ENCODE data around the gene ASB3.

ASB3 gene

DNA sequence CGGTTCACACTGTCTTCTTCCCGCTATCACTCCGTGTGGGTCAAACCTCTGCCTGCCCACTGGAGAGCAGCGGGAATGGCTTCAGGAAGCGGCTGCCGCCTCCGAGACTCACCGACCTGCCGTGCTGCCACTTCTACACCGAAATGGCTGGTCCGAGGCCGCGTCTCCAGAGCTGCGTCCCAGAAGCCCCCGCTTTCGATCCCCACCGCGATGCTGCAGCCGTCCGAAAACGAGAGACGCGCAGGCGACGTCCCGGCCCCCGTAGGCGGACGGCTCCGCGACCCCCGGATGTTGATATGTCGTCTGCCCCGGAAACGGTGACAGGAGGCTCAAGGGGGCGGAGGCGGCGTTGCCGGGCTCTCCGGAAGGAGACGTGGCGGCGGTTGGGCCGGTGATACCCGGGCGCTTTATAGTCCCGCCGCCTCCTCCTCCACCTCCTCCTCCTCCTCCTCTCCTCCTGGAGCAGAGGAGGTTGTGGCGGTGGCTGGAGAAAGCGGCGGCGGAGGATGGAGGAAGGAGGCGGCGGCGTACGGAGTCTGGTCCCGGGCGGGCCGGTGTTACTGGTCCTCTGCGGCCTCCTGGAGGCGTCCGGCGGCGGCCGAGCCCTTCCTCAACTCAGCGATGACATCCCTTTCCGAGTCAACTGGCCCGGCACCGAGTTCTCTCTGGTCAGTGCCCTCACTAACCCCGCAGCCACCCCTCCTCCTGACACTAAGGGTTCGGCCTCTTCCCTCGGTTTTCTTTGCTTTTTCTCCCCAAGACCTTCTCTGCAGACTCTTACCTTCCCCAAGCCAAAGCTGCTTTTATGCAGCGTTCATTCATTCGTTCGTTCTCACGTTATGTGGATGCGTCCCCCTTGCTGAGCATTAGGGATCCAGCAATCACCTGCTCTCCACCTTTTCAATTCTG, at the start of gene ASB3, which contains the start of gene ERLEC1 (continued):
- TF ChIP-seq REST (tag by site-specific recombination; IDR thresholded peaks at IDR 0.05) (0 out of 2 replicates have a peak, but pooled peaks have one; percentile 10), ZNF555 (tag by site-specific recombination; conservative IDR thresholded peaks at IDR 0.05) (no peak), ZNF416 (tag by site-specific recombination; IDR thresholded peaks at IDR 0.05) (no peak), ZNF423 (tag by site-specific recombination; IDR thresholded peaks at IDR 0.05) (no peak), EGR2 (tag by site-specific recombination; IDR thresholded peaks at IDR 0.05; ENCODE audit: low read depth) (peak; percentile 87), MZF1 (tag by site-specific recombination; IDR thresholded peaks at IDR 0.05; ENCODE audit: borderline replicate concordance) (peak; percentile 94), ZSCAN23 (tag by site-specific recombination; IDR thresholded peaks at IDR 0.05) (no peak), ZNF175 (tag by site-specific recombination; IDR thresholded peaks at IDR 0.05) (no peak), ZXDB (tag by site-specific recombination; IDR thresholded peaks at IDR 0.05) (peak; percentile 85), ZEB2 (tag by site-specific recombination; IDR thresholded peaks at IDR 0.05) (peak; percentile 89), ZNF501 (tag by site-specific recombination; IDR thresholded peaks at IDR 0.05) (no peak; the same call in none of the 2 replicates), SP7 (tag by site-specific recombination; IDR thresholded peaks at IDR 0.05) (peak; percentile 58), ZNF785 (tag by site-specific recombination; IDR thresholded peaks at IDR 0.05) (no peak), RBAK (tag by site-specific recombination; IDR thresholded peaks at IDR 0.05) (no peak), KLF16 (tag by site-specific recombination; IDR thresholded peaks at IDR 0.05) (peak; percentile 71), KLF1 (tag by site-specific recombination; IDR thresholded peaks at IDR 0.05) (0 out of 2 replicates have a peak, but pooled peaks have one; percentile 24), ZNF211 (tag by site-specific recombination; IDR thresholded peaks at IDR 0.05; ENCODE audit: low read depth) (no peak), BCL11B (tag by site-specific recombination; IDR thresholded peaks at IDR 0.05; ENCODE audit: low read depth) (no peak), ZNF155 (tag by site-specific recombination; IDR thresholded peaks at IDR 0.05) (no peak), ZNF169 (tag by site-specific recombination; IDR thresholded peaks at IDR 0.05) (no peak), ZNF658 (tag by site-specific recombination; IDR thresholded peaks at IDR 0.05) (no peak), ZBTB21 (tag by site-specific recombination; IDR thresholded peaks at IDR 0.05) (no peak), ZNF2 (tag by site-specific recombination; IDR thresholded peaks at IDR 0.05) (no peak), ZNF274 (IDR thresholded peaks at IDR 0.05; ENCODE audit: low read length) (no peak), ZNF274 (tag by site-specific recombination; IDR thresholded peaks at IDR 0.05; ENCODE audit: borderline replicate concordance) (no peak)
- TF ChIP-seq, protein P1, sequence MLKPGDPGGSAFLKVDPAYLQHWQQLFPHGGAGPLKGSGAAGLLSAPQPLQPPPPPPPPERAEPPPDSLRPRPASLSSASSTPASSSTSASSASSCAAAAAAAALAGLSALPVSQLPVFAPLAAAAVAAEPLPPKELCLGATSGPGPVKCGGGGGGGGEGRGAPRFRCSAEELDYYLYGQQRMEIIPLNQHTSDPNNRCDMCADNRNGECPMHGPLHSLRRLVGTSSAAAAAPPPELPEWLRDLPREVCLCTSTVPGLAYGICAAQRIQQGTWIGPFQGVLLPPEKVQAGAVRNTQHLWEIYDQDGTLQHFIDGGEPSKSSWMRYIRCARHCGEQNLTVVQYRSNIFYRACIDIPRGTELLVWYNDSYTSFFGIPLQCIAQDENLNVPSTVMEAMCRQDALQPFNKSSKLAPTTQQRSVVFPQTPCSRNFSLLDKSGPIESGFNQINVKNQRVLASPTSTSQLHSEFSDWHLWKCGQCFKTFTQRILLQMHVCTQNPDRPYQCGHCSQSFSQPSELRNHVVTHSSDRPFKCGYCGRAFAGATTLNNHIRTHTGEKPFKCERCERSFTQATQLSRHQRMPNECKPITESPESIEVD (tag by site-specific recombination; IDR thresholded peaks at IDR 0.05): no peak
- TF ChIP-seq, protein P2, sequence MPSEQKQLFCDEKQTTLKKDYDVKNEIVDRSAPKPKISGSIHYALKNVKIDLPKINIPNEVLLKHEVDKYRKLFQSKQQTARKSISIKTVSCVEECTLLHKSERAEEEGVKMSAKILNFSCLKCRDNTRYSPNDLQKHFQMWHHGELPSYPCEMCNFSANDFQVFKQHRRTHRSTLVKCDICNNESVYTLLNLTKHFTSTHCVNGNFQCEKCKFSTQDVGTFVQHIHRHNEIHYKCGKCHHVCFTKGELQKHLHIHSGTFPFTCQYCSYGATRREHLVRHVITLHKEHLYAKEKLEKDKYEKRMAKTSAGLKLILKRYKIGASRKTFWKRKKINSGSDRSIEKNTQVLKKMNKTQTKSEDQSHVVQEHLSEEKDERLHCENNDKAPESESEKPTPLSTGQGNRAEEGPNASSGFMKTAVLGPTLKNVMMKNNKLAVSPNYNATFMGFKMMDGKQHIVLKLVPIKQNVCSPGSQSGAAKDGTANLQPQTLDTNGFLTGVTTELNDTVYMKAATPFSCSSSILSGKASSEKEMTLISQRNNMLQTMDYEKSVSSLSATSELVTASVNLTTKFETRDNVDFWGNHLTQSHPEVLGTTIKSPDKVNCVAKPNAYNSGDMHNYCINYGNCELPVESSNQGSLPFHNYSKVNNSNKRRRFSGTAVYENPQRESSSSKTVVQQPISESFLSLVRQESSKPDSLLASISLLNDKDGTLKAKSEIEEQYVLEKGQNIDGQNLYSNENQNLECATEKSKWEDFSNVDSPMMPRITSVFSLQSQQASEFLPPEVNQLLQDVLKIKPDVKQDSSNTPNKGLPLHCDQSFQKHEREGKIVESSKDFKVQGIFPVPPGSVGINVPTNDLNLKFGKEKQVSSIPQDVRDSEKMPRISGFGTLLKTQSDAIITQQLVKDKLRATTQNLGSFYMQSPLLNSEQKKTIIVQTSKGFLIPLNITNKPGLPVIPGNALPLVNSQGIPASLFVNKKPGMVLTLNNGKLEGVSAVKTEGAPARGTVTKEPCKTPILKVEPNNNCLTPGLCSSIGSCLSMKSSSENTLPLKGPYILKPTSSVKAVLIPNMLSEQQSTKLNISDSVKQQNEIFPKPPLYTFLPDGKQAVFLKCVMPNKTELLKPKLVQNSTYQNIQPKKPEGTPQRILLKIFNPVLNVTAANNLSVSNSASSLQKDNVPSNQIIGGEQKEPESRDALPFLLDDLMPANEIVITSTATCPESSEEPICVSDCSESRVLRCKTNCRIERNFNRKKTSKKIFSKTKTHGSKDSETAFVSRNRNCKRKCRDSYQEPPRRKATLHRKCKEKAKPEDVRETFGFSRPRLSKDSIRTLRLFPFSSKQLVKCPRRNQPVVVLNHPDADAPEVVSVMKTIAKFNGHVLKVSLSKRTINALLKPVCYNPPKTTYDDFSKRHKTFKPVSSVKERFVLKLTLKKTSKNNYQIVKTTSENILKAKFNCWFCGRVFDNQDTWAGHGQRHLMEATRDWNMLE (tag by site-specific recombination; conservative IDR thresholded peaks at IDR 0.05; ENCODE audit: low read depth): peak; percentile 94
- TF ChIP-seq, protein P3, sequence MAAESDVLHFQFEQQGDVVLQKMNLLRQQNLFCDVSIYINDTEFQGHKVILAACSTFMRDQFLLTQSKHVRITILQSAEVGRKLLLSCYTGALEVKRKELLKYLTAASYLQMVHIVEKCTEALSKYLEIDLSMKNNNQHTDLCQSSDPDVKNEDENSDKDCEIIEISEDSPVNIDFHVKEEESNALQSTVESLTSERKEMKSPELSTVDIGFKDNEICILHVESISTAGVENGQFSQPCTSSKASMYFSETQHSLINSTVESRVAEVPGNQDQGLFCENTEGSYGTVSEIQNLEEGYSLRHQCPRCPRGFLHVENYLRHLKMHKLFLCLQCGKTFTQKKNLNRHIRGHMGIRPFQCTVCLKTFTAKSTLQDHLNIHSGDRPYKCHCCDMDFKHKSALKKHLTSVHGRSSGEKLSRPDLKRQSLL (tag by site-specific recombination; IDR thresholded peaks at IDR 0.05): no peak; the same call in 1 of the 2 replicates

Data from HEK293 (cell line).